ENCODE data around the gene CUL5.

The CUL5 gene

DNA sequence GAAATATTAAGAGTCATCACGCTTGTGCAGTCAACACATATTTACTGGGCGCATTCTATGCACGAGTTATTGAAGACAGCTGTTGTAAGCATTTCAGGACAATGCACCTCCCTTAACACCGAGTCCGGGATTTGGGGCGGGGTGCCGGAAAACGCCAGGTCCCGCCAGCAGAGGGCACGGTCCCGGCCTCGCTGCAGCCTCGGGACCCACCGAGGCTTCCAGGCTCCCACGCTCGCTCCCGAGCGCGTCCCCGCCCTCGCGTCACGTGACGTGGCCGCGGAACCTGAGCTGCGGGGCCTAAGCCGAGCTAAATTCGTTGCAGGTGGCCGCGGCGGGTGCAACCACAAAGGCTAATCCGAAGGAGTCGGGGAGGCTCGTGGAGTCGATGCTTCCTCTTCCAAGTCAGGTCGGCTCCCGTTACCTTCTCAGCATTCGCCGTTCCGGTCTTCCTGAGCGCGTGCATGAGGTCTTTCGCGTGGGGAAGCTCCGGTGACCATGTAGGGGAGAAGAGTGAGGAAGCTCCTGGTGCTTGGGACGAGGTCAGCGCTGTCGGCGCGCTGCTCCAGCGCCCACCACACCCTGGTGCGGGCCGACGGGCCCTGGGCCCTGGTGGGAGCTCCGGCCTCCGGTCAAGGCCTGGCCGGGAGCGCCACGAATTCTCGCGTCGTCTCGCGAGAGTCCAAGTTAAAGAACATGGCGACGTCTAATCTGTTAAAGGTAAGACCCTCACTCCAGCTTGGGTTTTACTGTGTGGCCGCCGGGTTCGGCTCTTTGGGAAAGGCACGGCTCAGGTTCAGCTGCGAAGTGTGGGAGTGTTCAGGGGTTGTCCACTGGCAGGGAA lies at the start of gene CUL5:
Gene CUL5, plus strand, starts transcription at position 243 of the 841 bp plus-strand sequence. Its CDS starts 451 bp downstream, at position 694.
- peaks cover 9% of the 10 kb centered on the region; the same call in 1 of the 2 replicates for H4K20me1 ChIP-seq (ENCODE audit: insufficient read depth, low read length)
- H3K36me3 ChIP-seq (replicated peaks; ENCODE audit: low read depth, low read length), result peaks cover under 1% of the 10 kb centered on the region
- TF ChIP-seq, protein P1, sequence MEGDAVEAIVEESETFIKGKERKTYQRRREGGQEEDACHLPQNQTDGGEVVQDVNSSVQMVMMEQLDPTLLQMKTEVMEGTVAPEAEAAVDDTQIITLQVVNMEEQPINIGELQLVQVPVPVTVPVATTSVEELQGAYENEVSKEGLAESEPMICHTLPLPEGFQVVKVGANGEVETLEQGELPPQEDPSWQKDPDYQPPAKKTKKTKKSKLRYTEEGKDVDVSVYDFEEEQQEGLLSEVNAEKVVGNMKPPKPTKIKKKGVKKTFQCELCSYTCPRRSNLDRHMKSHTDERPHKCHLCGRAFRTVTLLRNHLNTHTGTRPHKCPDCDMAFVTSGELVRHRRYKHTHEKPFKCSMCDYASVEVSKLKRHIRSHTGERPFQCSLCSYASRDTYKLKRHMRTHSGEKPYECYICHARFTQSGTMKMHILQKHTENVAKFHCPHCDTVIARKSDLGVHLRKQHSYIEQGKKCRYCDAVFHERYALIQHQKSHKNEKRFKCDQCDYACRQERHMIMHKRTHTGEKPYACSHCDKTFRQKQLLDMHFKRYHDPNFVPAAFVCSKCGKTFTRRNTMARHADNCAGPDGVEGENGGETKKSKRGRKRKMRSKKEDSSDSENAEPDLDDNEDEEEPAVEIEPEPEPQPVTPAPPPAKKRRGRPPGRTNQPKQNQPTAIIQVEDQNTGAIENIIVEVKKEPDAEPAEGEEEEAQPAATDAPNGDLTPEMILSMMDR (IDR thresholded peaks at IDR 0.05; ENCODE audit: low read depth, low read length), result peak; percentile 57
- TF ChIP-seq EZH2phosphoT487 (IDR thresholded peaks at IDR 0.05; ENCODE audit: low read depth), result no peak
- H3K9me3 ChIP-seq (ENCODE audit: insufficient read depth, low read length), result no peaks in the 10 kb centered on the region
- H2AFZ ChIP-seq (ENCODE audit: low read depth, low read length), result peak within 1 kb of the TSS; percentile 99
- peak within 1 kb of the TSS; percentile 99 for H3K4me3 ChIP-seq (ENCODE audit: low read length)
- no peaks in the 10 kb centered on the region for H3K27me3 ChIP-seq (ENCODE audit: low read depth, low read length)
- peaks cover 51% of the 10 kb centered on the region for H3K79me2 ChIP-seq (ENCODE audit: low read length)
- H3K4me2 ChIP-seq (ENCODE audit: low read length), result peak within 1 kb of the TSS; percentile 99
- H3K27ac ChIP-seq (ENCODE audit: low read length), result peak within 1 kb of the TSS; percentile 75
- peaks cover 14% of the 10 kb centered on the region for H3K4me1 ChIP-seq (ENCODE audit: low read length)
- peak within 1 kb of the TSS; percentile 99 for H3K9ac ChIP-seq (ENCODE audit: low read length)

DNA sequence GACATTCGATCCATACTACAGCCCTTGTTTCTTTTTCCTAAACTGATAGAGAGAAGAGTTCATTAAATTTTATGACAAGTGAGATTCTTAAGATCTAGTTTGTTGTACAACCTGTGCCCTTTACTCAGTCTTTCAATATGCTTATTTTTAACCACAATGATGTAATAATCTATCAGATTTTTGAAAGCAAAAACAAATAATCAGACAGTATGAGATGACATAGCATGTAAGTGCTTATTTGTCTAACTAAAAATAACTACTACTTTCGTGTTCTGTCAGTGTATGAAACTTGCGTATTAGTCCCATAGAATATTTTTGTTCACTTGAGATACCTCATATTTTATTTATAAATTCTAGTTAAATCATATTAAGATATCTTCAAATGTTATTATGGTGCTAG lies 47.2 kb upstream of the CUL5 start:
- Histone ChIP-seq H3K79me2 (ENCODE audit: low read length) (no peaks in the 10 kb centered on the region), H4K20me1 (ENCODE audit: insufficient read depth, low read length) (no peaks in the 10 kb centered on the region), H3K9me3 (ENCODE audit: insufficient read depth, low read length) (no peaks in the 10 kb centered on the region), H3K36me3 (replicated peaks; ENCODE audit: low read depth, low read length) (no peaks in the 10 kb centered on the region), H3K4me1 (ENCODE audit: low read length) (peaks cover 3% of the 10 kb centered on the region; the same call in 1 of the 2 replicates), H3K4me2 (ENCODE audit: low read length) (no peak overlapping the region), H3K4me3 (ENCODE audit: low read length) (no peak overlapping the region), H3K27me3 (ENCODE audit: low read depth, low read length) (no peaks in the 10 kb centered on the region), H2AFZ (ENCODE audit: low read depth, low read length) (no peak overlapping the region), H3K27ac (ENCODE audit: low read length) (no peak overlapping the region), H3K9ac (ENCODE audit: low read length) (no peak overlapping the region)
- TF ChIP-seq, protein P1 (IDR thresholded peaks at IDR 0.05; ENCODE audit: low read depth, low read length), result no peak
- TF ChIP-seq EZH2phosphoT487 (IDR thresholded peaks at IDR 0.05; ENCODE audit: low read depth), result no peak

DNA sequence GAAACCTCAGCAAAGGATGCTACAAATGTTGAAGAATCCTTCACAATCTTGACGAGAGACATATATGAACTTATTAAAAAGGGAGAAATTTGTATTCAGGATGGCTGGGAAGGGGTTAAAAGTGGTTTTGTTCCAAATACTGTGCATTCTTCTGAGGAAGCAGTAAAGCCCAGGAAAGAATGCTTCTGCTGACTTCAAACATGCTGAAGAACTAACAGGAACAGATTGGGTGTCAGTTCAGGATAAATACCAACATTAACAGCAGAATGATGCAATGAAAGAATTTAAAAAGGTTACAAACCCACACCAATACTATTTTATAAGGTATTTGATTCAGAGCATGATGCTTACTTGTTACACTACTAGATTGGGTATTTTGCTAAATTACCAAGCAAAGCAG lies 46.5 kb upstream of the CUL5 start:
- no peak overlapping the region for H3K27ac ChIP-seq (ENCODE audit: low read length)
- no peaks in the 10 kb centered on the region for H3K79me2 ChIP-seq (ENCODE audit: low read length)
- no peak overlapping the region for H2AFZ ChIP-seq (ENCODE audit: low read depth, low read length)
- H3K4me2 ChIP-seq (ENCODE audit: low read length), result no peak overlapping the region
- H4K20me1 ChIP-seq (ENCODE audit: insufficient read depth, low read length), result no peaks in the 10 kb centered on the region
- H3K27me3 ChIP-seq (ENCODE audit: low read depth, low read length), result no peaks in the 10 kb centered on the region
- H3K4me1 ChIP-seq (ENCODE audit: low read length), result peaks cover under 1% of the 10 kb centered on the region; the same call in 1 of the 2 replicates
- H3K9ac ChIP-seq (ENCODE audit: low read length), result no peak overlapping the region
- TF ChIP-seq EZH2phosphoT487 (IDR thresholded peaks at IDR 0.05; ENCODE audit: low read depth), result no peak
- TF ChIP-seq, protein P1 (IDR thresholded peaks at IDR 0.05; ENCODE audit: low read depth, low read length), result no peak
- H3K9me3 ChIP-seq (ENCODE audit: insufficient read depth, low read length), result no peaks in the 10 kb centered on the region
- H3K36me3 ChIP-seq (replicated peaks; ENCODE audit: low read depth, low read length), result no peaks in the 10 kb centered on the region
- H3K4me3 ChIP-seq (ENCODE audit: low read length), result no peak overlapping the region

DNA sequence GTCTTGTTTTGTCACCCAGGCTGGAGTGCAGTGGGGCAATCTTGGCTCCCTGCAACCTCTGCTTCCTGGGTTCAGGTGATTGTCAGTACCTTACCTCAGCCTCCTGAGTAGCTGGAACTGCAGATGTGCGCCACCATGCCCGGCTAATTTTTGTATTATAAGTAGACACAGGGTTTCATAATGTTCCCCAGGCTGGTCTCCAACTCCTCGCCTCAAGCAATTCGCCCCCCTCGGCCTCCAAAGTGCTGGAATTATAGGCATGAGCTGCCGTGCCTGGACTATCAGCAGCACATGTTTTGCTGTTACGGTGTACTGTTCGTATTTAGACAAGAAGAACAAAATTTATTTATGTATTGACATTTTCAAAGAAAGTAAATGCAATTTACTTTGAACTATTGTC lies 45.6 kb upstream of the CUL5 start:
- no peaks in the 10 kb centered on the region for H3K4me1 ChIP-seq (ENCODE audit: low read length)
- H3K36me3 ChIP-seq (replicated peaks; ENCODE audit: low read depth, low read length), result no peaks in the 10 kb centered on the region
- H3K4me2 ChIP-seq (ENCODE audit: low read length), result no peak overlapping the region
- H3K9me3 ChIP-seq (ENCODE audit: insufficient read depth, low read length), result no peaks in the 10 kb centered on the region
- no peak overlapping the region for H3K4me3 ChIP-seq (ENCODE audit: low read length)
- TF ChIP-seq EZH2phosphoT487 (IDR thresholded peaks at IDR 0.05; ENCODE audit: low read depth), result no peak
- TF ChIP-seq, protein P1 (IDR thresholded peaks at IDR 0.05; ENCODE audit: low read depth, low read length), result no peak
- no peak overlapping the region for H3K27ac ChIP-seq (ENCODE audit: low read length)
- no peaks in the 10 kb centered on the region for H3K79me2 ChIP-seq (ENCODE audit: low read length)
- H2AFZ ChIP-seq (ENCODE audit: low read depth, low read length), result no peak overlapping the region
- H4K20me1 ChIP-seq (ENCODE audit: insufficient read depth, low read length), result no peaks in the 10 kb centered on the region
- no peaks in the 10 kb centered on the region for H3K27me3 ChIP-seq (ENCODE audit: low read depth, low read length)
- no peak overlapping the region for H3K9ac ChIP-seq (ENCODE audit: low read length)

Measured in OCI-LY3 (cell line).